Ecto neural progenitor cell (in vitro differentiated cells): ENCODE data around the gene TRMT13.

ENCODE experiments used
- DNase-seq: peaks from one replicate; pipeline ENCODE4 v3.0.0-alpha.2; 2018; ENCODE audit warnings: low spot score

The TRMT13 gene, protein sequence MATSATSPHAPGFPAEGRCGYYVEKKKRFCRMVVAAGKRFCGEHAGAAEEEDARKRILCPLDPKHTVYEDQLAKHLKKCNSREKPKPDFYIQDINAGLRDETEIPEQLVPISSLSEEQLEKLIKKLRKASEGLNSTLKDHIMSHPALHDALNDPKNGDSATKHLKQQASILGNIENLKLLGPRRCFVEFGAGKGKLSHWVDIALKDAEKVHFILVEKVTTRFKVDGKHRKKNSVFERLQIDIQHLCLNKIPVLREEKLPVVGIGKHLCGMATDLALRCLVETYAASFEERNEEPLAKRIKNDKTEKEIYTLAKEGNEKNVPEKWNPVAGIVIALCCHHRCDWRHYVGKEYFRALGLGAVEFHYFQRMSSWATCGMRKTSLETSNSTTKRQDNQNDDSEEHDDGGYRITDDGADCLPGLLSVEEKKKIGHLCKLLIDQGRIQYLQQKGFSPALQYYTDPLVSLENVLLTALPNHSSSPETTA

DNA sequence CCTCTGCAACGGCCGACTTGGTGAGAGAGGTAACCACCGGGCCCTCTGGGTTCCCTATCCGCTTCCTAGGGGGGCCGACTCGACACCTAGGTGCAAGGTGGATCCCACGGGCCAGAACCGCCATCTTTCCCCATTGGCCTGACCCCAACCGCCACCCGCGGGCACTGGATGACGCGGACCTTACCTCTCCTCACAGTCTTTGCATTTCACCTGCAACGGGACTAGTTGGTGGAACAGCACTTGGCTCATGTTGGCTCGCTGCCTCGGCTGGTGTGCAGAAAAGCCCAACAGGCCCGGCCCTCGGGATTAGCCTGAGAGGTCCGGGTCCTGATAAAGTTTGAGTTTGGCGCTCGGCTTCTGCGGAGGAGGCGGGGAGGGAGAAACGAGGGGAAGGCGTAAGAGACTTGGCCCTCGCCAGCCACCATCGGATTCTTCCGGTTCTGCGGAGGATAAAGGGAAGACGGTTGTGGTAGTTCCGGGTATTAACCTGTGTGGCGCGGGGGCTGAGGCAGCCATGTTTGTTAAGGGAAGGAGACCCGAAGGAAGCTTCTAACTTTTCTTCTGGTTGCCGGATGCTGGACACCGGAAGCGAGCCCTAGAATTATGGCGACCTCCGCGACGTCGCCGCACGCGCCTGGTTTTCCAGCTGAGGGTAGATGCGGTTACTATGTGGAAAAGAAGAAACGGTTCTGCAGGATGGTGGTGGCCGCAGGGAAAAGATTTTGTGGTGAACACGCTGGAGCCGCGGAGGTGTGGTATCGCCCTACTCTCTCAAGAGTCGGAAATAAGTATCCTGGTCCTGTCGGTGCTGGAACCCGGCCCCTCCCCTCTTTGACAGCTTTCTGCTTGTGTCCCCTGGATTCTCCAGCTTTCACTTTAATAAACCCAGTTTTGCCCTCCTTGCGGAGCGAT, at the start of gene TRMT13, which contains the start of gene SASS6:
TSS of gene TRMT13 (plus strand) at position 598 of the 912 bp plus-strand sequence. CDS start at position 604, 6 bp downstream.
TSS of gene SASS6 (minus strand) at position 365 of the 912 bp plus-strand sequence. CDS start at position 249, 116 bp downstream.
- peak; percentile 95 for DNase-seq

GRCh38 chr1:100087396-100087795, 45.6 kb upstream of the TRMT13 start:
- no peak for DNase-seq

- no peak for DNase-seq
These were observed 43.9 kb upstream of the TRMT13 start for GRCh38 chr1:100089082-100089481.

GRCh38 chr1:100090471-100090870, 42.5 kb upstream of the TRMT13 start:
- no peak for DNase-seq

- no peak for DNase-seq
These were observed 32.8 kb upstream of the TRMT13 start for GRCh38 chr1:100100202-100100601.

- no peak for DNase-seq
These were observed 31.4 kb upstream of the TRMT13 start for GRCh38 chr1:100101564-100101963.

DNA sequence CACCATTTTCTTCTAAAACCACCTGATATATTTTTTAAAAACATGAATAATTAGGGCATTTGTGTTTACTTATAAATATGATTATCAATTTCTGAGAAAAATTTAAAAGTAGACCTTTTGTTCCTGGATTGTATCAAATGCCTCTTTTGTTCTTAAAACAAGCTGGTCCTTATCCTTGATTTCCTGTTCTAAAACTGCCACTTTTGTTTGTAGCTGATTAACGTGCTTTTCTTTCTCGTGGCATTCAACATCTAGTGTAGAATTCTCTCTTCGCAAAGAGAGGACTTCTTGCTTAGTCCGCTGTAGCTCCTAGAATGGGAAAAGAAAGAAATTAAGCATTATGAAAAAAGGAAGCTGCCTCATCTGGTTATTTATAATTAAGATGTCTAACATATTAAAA, 25.3 kb upstream of the TRMT13 start:
- no peak for DNase-seq

- no peak for DNase-seq
These were observed 23.4 kb upstream of the TRMT13 start for GRCh38 chr1:100109554-100110066.

DNA sequence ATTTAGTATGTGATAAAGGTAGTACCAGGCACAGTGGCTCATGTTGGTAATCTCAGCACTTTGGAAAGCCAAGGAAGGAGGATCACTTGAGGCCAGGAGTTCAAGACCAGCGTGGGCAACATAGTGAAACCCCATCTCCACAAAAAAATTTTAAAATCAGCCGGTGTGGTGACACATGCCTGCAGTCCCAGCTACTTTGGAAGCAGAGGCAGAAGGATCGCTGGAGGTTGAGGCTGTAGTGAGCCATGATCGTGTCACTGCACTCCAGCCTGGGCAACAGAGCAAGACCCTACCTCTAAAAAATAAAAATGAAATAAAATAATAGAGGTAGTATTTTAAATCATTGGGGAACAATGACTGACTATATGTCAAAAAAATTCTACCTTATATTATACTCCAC, 17.4 kb upstream of the TRMT13 start:
- no peak for DNase-seq

DNA sequence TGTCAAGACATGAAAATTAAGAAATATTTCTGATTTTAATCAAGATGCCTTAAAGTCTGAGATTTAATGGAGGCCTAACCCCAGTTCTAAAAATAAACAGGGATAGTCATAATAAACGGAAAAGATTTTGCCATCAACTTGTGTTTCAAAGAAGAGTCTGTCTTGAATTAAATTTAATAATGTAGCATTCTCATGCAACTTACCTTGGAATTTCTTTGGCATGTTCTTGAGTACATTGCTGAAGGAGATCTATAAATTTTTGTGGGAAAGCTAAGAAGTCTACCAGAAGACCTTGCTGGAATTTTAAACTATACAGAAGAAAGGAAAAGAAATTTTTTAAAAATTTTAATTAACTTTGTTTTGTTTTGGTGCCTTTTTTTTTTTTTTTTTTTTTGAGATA, 10.8 kb upstream of the TRMT13 start:
- no peak for DNase-seq

DNA sequence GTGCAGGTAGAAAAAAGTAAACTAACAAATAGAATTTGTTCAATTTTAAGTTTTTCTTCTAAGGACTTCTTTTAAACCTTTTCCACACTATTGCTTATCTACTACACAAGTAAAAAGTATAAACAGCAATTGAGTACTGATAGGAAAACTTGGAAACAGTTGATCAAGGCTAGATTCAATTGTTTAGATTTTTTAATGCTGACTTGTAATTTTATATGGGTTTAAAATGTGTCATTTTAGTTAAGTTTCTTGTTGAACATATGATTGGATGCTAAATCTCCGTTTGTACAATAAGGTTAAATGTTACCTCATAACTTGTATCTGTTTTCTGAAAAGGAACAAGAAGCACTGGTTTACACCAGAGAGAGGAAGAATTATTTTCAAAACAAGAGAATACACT, 5.7 kb upstream of the TRMT13 start:
- DNase-seq: no peak

DNA sequence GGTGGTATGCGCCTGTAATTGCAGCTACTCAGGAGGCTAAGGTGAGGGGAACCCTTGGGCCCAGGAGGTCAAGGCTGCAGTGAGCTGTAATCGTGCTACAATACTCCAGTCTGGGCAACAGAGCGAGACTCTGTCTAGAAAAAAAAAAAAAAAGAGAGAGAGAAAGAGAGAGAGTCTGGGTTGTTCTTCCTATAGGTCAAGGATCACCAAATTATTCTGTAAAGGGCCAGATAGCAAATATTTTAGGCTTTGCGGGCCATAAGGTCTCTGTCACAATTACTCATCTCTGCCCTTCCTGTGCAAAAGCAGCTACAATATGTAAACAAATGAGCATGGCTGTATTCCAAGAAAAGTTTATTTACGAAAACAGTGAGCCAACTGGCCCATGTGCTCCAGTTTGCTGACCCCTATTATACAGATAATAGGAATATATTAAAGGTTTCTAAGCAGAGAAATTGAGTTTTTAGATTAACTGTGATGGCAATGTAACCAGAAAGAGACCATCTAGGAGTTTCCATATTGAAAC, 2.3 kb upstream of the TRMT13 start:
- DNase-seq: no peak

DNA sequence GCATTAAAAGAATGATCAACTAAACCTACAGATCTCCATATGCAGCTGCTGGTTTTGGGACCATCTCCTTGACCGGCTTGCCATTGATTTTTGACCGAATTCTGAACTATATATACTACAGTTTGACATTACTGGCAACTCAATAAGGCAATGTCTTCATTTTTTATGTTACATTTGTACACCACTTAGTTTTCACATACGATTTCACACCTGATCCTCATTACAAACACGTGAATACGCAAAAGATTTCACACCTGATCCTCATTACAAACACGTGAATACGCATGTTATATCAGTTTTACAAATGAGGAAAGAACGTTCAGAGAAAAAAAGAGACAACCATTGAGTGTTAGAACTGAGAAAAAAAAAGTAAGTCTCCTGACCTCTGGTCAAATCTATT, 1.3 kb upstream of the TRMT13 start:
- DNase-seq: no peak

DNA sequence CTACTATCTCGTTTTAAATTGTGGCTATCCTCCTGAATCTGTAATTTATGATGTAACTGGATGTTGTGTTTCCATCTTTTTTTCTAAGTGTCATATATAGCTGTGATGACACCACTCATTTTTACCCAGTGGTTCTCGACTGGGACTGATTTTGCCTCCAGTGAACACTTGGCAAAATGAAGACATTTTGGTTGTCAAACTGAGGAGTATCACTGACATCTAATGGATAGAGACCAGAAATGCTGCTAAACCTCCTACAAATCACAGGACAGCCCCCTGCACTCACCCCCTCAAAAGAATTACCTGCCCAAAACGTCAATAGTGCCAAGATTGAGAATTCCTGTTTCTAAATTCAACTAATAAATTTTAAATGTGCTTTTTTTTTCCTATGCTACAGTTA, 1.9 kb downstream of the TRMT13 start:
- no peak for DNase-seq

DNA sequence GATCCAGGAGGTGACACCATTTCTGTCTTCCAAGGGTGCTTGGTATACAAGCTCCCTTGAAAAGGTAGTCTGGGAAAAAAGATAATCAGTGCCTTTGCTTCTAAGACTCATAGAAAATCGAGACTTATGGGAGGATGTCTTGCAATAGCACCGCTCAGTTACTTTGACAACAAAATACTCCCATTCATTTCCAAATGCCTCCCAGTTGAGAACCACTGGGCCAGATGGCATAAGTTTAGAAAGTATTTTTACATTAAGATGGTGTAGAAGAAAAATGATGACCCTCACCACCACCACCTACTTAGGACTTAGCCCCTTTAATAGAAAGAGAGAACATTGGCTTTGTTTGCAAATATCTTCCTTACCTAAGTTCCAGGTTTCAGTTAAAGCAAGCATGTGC, 4.6 kb downstream of the TRMT13 start:
- no peak for DNase-seq

DNA sequence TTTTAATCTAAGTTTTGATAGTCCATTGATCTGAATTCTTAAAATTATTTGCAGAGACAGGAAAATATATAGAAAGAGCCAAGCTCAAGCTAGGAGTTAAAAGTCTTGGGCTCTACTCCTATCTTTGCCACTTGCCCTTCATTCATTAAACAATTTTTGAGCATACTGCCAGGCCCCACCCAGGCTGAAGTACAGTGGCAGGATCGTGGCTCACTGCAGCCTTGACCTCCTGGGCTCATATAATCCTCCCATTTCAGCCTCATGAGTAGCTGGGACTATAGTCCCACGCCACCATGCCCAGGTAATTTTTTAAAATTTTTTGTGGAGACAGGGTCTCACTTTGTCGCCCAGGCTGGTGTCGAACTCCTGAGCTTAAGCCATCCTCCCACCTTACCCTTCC, 8.2 kb downstream of the TRMT13 start:
- DNase-seq: no peak

GRCh38 chr1:100142343-100142742, 9.4 kb downstream of the TRMT13 start:
- DNase-seq: no peak

DNA sequence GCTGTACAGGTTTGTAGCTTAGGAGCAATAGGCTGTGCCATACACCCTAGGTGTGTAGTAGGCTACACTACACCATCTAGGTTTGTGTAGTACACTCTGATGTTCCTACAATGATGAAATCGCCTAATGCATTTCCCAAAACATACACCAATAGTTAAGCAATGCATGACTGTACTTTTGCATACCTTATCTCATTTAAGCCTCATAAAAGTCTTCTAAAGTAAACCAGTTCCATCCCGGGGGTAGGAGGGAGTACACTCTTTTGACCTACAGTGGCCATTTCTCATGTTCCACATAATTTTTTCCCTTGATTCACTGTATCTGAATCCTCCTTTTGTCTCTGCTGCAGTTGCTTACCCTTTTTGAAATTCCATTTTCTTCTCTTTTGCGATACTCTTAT, 12.2 kb downstream of the TRMT13 start:
- no peak for DNase-seq

DNA sequence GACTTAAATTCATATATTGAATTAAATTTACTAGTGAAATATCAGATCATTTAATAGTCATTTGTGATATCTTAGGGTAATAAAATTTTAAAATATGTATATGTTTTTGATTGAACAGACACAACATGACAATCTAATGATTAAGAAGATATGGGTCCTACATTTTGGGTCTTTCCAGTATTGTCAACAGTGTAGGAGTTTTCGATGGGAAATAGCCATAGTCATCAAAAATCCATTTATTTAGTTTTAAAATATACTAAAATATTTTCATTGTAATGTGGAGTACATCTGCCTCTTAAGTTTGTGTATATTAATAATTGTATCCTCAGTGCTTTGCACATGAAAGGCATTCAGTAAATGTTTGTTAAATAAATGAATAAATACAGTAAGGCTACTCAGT, 14.0 kb downstream of the TRMT13 start:
- no peak for DNase-seq

DNA sequence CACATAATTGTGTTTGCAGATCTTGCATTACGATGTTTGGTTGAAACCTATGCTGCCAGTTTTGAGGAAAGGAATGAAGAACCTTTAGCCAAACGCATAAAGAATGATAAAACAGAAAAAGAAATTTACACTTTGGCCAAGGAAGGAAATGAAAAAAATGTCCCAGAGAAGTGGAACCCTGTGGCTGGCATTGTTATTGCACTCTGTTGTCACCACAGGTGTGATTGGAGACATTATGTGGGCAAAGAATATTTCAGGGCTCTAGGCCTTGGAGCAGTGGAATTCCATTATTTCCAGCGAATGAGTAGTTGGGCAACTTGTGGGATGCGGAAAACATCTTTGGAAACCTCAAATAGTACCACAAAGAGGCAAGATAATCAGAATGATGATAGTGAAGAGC, 14.9 kb downstream of the TRMT13 start:
- no peak for DNase-seq

GRCh38 chr1:100151679-100152078, 18.7 kb downstream of the TRMT13 start:
- DNase-seq: no peak

DNA sequence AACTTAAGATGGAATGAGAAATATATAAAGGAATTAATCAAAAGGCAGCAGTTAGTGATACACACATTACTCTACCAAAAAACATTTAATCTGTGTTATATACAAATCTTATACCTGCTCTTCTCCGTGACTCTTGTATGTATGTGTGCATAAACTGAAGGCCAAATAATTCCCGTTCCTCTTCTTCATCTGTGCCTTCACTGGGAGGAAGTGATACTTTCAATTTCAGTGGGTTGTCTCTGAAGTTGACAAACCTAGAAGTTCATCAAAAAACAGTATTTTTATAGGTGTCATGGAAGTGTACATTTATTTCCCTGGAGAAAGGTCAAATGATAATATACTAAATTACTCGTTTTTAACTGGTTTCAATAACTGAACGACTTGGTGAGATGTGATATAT, 19.3 kb downstream of the TRMT13 start:
- no peak for DNase-seq
